Muscle of leg (tissue), 11 donors: ENCODE results near the gene LINGO4. TPM values are rescaled to one million over a fixed set of nuclear protein-coding genes. Genes with fewer than 3 reads are reported as not detected.
A peak's percentile ranks its signal among the peaks of the same experiment; 100 is the strongest.
"Not testable (repeated sequence)": the region's sequence is repeated elsewhere in the genome, so short reads cannot be mapped to it uniquely, and the experiment has no call there.

Source experiments
- DNase-seq: peaks from one replicate; pipeline ENCODE4 v3.0.0; 2013
- H3K27ac ChIP-seq: one replicate; pipeline ENCODE4 v1.5.1; 2013; ENCODE audit warnings: mild to moderate bottlenecking, low read length, control low read depth
- H3K27me3 ChIP-seq: one replicate; pipeline ENCODE4 v1.6.1; 2013; ENCODE audit warnings: low read length; ENCODE audit not compliant: control insufficient read depth, insufficient read depth
- H3K36me3 ChIP-seq: one replicate; pipeline ENCODE4 v1.6.1; 2013; ENCODE audit warnings: low read length; ENCODE audit not compliant: control insufficient read depth, insufficient read depth
- H3K4me1 ChIP-seq: one replicate; pipeline ENCODE4 v1.6.1; 2013; ENCODE audit warnings: low read length; ENCODE audit not compliant: control insufficient read depth, insufficient read depth
- H3K4me3 ChIP-seq: one replicate; pipeline ENCODE4 v1.5.1; 2013; ENCODE audit warnings: low read length, control low read depth
- H3K9me3 ChIP-seq: replicated peaks from 2 replicates; pipeline ENCODE4 v1.6.1; 2013; ENCODE audit warnings: low read depth, low read length; ENCODE audit not compliant: control insufficient read depth
- WGBS: methylation state at CpG from one replicate; pipeline ENCODE4 v1.1.5; 2013; ENCODE audit warnings: missing lambda C conversion rate; ENCODE audit not compliant: insufficient coverage; 5-methylcytosine and 5-hydroxymethylcytosine counted together
- polyA plus RNA-seq, 8 donors: library from polyadenylated mRNA; unstranded; fragments of 120-200 nt; gene quantifications; one replicate each; pipeline versions ENCODE4 v1.2.1 to v1.2.3, GENCODE V29; 2013; ENCODE audit warnings: inconsistent platforms in 1 of 8, low replicate concordance in 1 of 8; ENCODE audit not compliant: insufficient read length in 8 of 8, insufficient read depth in 1 of 8
- total RNA-seq: library from RNA; stranded (reverse); fragments of 120-200 nt; gene quantifications from one replicate; pipeline ENCODE4 v1.2.4, GENCODE V29; 2013

LINGO4 gene
- total and polyA plus RNA-seq, 9 donors, result 0.09 to 0.42 (median 0.23) TPM

DNA sequence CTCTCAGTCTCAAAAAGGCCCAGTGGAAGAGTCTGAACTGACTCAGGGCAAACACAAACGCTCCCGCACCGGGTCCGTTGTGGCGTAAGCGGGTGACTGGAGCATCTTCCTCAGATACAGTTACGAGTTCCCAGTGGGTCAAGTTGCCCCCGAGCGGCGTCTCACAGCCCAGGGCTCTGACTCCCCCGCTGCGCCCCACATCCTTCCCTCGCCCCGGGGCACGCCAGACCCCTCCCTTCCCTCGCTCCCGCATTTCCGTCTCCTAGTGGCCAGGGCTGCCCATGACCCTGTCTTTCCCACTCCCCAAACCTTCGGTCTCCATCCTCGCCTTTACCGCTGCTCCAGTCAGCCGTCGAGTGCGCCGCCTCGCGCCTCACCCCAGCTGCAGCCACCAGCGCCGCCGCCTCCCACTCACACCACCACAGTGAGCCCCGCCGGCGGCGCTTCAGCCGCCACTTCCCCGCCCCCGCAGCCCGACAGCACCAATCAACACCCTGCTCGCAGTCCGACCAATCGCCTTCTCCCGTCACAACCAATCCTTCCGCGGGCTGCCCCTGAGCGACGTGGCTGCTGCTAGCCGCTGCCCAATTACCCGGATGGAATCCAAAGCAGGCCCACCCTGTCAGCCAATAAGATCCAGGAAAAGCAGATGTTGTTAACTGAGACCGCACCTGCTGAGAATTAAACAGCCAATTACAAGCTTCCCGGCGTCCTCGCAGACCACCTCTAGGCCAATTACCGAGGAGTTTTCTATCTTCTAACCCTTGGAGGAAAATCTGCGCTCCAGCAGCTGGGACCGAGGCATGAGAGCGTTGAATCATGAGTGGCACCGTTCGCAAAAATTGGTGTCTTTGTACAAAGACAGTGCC lies 14.9 kb downstream of the LINGO4 start, which contains the start of gene TDRKH:
TDRKH (minus strand) TSS at position 430 of the 869 bp plus-strand sequence. CDS start 7,478 bp downstream, outside the sequence.
- Histone ChIP-seq H3K27me3 (peaks cover 9% of the 10 kb centered on the region), H3K4me1 (peaks cover 11% of the 10 kb centered on the region), H3K9me3 (no peaks in the 10 kb centered on the region), H3K27ac (no peak within 1 kb of the TSS), H3K36me3 (no peaks in the 10 kb centered on the region), H3K4me3 (peak within 1 kb of the TSS; percentile 55)
- under 1% methylated on average over 53 of the region's 58 CpGs for WGBS
- DNase-seq, result peak; percentile 99

DNA sequence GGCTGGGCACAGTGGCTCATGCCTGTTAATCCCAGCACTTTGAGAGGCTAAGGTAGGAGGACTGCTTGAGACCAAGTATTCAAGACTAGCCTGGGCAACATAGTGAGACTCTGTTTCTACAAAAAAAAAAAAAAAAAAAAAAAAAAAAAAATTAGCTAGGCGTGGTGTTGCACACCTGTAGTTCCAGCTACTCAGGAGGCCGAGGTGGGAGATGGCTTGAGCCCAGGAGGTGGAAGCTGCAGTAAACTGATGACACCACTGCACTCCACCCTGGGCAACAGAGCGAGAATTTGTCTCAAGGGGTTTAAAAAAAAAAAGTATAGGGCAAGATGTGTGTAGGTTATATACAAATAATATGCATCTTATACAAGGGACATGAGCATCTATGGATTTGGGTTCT lies 17.5 kb downstream of the LINGO4 start:
- Histone ChIP-seq H3K4me1 (peaks cover 11% of the 10 kb centered on the region), H3K27ac (no peak overlapping the region), H3K36me3 (no peaks in the 10 kb centered on the region), H3K4me3 (no peak overlapping the region), H3K9me3 (no peaks in the 10 kb centered on the region), H3K27me3 (peaks cover 6% of the 10 kb centered on the region)
- WGBS, result no CpG with 5 or more reads among the region's 3 CpGs
- no peak for DNase-seq

DNA sequence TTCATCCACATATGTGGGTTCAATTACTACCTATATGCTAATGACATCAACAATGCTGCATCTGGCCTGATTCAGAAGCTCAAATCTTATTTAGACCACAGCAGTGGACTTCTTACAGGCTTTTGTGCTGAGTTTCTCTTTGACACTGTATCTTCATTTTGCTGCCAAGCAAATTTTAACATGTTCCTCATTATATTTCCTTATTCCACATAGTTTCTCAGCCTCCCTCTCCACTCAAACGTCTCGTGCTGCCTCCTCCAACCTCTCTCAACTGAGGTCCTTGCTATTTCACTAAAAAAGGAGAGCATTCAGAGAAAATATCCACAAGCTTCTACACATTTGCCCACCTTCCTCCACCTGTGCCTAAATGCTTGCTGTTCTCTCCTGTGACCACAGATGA lies 21.4 kb downstream of the LINGO4 start:
- H3K36me3 ChIP-seq, result peaks cover 2% of the 10 kb centered on the region
- no peak overlapping the region for H3K4me3 ChIP-seq
- H3K4me1 ChIP-seq, result no peaks in the 10 kb centered on the region
- no peaks in the 10 kb centered on the region for H3K9me3 ChIP-seq
- WGBS, result 53% methylated on average over 2 of the region's 2 CpGs
- no peak overlapping the region for H3K27ac ChIP-seq
- peak; percentile 34 for DNase-seq
- no peaks in the 10 kb centered on the region for H3K27me3 ChIP-seq

DNA sequence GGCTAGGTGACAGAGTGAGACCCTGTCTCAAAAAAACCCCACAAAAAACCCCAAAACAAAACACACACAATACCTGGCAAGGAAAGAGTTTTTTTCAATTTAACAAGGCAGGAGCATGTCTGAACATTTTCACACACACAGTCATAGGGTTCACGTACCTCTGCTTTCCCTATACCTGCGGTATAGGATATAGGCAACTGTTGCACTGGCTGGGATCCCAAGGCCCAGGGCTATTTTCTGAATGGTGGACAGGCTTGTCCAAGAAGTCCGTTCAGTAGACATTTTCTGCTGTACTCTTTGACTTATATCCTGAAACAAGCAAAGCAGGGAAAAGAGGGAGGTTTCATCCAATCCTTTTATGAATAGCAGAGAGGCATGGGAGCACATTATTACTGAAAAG lies 22.5 kb downstream of the LINGO4 start:
- peaks cover 2% of the 10 kb centered on the region for H3K36me3 ChIP-seq
- H3K27me3 ChIP-seq, result no peaks in the 10 kb centered on the region
- DNase-seq, result no peak
- no peak overlapping the region for H3K27ac ChIP-seq
- H3K9me3 ChIP-seq, result no peaks in the 10 kb centered on the region
- 83% methylated on average over 2 of the region's 3 CpGs for WGBS
- no peak overlapping the region for H3K4me3 ChIP-seq
- H3K4me1 ChIP-seq, result no peaks in the 10 kb centered on the region

DNA sequence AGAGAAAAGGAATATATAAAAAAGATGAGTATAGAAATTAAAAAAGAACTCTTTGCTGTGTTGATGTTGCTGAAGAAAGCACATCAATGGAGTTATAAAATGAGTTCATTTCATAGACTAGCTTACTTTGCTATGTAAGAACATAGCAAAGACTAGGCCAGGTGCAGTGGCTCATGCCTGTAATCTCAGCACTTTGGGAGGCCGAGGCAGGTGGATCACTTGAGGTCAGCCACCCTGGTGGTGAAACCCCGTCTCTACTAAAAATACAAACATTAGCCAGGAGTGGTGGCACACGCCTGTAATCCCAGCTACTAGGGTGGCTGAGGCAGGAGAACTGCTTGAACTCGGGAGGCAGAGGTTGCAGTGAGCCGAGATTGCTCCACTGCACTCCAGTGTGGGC lies 23.2 kb downstream of the LINGO4 start:
- not testable (repeated sequence) for H3K27ac ChIP-seq, H3K27me3 ChIP-seq, DNase-seq, H3K9me3 ChIP-seq, H3K4me1 ChIP-seq, H3K36me3 ChIP-seq, H3K4me3 ChIP-seq
- WGBS, result 85% methylated on average over 4 of the region's 5 CpGs

DNA sequence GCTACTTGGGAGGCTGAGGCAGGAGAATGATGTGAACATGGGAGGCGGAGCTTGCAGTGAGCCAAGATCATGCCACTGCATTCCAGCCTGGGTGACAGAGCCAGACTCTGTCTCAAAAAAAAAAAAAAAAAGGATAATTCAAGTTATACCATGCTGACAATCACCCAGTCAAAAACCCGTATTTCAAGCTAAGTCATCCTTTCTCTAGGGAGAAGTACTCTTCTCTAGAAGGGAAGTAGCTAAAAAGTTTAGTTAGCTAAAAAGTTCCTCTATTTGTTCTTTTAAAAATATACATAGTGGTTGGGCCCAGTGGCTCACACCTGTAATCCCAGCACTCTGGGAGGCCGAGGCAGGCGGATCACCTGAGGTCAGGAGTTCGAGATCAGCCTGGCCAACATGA lies 24.5 kb downstream of the LINGO4 start:
- 100% methylated on average over 3 of the region's 5 CpGs for WGBS

DNA sequence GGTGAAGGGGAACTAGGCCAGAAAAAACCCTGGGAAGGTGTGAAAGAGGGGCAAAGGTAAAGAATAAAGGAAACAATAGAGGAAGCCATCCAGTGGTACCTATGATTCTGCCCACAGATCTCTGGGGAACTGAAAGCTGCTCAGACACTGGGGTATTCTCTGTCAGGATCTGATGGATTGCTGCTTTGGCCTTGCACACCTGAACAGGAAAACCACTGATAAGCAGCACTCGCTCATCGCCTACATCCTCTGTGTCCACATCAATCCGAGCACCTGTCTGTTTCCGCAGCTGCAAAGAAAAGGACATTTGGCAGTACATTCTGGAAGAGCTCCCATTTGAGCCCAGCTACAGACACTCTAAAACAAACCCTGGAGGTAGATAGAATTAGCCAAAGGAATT lies 25.4 kb downstream of the LINGO4 start:
- H3K36me3 ChIP-seq, result peaks cover 2% of the 10 kb centered on the region
- no peak overlapping the region for H3K27ac ChIP-seq
- DNase-seq, result no peak
- WGBS, result no CpG with 5 or more reads among the region's 4 CpGs
- no peaks in the 10 kb centered on the region for H3K9me3 ChIP-seq
- no peaks in the 10 kb centered on the region for H3K4me1 ChIP-seq
- no peaks in the 10 kb centered on the region for H3K27me3 ChIP-seq
- H3K4me3 ChIP-seq, result no peak overlapping the region

More for the DNA sequence above, 24.5 kb downstream of the LINGO4 start:
- not testable (repeated sequence) for H3K9me3 ChIP-seq, H3K4me1 ChIP-seq, H3K27ac ChIP-seq, H3K27me3 ChIP-seq, H3K4me3 ChIP-seq, H3K36me3 ChIP-seq
- peak; percentile 20 for DNase-seq

DNA sequence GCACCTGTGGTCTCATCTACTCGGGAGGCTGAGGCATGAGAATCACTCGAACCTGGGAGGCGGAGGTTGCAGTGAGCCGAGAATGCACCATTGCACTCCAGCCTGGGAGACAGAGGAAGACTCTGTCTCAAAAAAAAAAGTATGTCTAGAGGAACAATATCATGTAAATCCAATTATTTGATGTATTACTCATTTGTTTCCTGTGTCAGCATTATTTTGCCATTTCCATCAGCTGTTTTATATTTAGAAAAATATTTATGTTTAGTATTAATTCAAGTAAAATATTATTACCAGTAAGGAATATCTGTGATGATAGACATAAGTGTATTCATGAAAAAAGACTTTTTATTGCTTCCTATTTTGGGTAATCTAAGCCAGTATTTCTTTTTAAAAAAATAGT lies 27.9 kb downstream of the LINGO4 start:
- Histone ChIP-seq H3K4me1 (no peaks in the 10 kb centered on the region), H3K36me3 (peaks cover 10% of the 10 kb centered on the region), H3K27ac (no peak overlapping the region), H3K27me3 (no peaks in the 10 kb centered on the region), H3K4me3 (no peak overlapping the region), H3K9me3 (no peaks in the 10 kb centered on the region)
- WGBS, result 60% methylated on average over 1 of the region's 4 CpGs
- no peak for DNase-seq

DNA sequence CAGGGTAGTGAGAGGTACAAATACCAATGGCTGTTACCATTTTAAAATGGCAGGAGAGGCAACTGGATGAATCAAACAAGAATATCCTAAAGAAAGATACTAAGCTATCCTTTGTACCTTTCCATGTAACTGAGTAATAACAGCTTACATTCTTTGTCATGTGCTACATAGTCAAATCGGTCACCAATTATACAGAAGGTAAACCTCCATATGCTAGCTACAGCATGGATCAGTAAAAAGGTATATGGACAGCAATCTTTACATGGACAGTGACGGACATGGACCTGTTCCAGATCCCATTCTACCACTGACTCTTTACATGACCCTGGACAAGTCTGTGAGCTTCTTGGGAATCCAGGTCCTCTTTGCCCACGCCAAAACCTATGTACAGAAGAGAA lies 28.6 kb downstream of the LINGO4 start:
- peaks cover 10% of the 10 kb centered on the region for H3K36me3 ChIP-seq

DNA sequence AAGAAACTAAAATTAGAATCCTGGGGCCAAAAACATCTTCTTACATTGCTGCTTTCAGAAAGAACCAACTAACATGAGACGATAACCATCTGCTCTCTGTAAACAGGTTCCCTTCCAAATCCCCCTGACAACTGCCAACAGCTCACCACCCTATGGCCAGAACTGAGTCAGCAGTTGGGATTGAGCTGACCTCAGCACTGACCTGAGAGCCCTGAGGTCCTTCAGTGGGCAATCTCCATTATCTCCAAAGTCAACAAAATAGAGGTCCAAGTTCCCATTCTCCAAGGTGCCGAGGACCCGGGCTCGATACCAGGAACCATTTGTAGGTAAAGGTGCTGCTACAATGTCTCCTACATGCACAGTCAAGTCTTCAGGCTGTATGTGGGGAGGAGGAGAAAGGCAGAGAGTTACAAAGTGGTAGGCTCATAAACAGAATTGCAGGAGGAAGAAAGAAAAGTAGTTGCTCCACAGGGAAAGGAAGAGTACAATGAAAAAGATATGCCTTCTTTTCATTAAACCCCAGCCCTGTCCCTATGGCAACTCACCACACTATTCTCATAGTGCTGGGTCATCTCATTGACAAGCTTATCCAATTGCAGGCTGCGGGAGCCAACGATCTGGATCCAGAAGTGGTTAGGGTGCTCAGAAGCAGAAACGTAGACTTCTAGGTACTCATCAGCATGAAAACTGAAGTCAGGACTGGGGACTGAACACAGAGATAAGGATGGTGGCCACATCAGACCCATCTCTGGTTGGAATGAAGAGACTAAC lies 29.1 kb downstream of the LINGO4 start:
- Histone ChIP-seq H3K27ac (no peak overlapping the region), H3K4me3 (no peak overlapping the region), H3K27me3 (no peaks in the 10 kb centered on the region), H3K36me3 (peaks cover 10% of the 10 kb centered on the region), H3K4me1 (no peaks in the 10 kb centered on the region), H3K9me3 (no peaks in the 10 kb centered on the region)
- WGBS, result 97% methylated on average over 3 of the region's 7 CpGs
- no peak for DNase-seq

More for the DNA sequence above, 28.6 kb downstream of the LINGO4 start:
- H3K27ac ChIP-seq, result no peak overlapping the region
- H3K27me3 ChIP-seq, result no peaks in the 10 kb centered on the region
- H3K9me3 ChIP-seq, result no peaks in the 10 kb centered on the region
- H3K4me1 ChIP-seq, result no peaks in the 10 kb centered on the region
- H3K4me3 ChIP-seq, result no peak overlapping the region
- WGBS, result no CpG with 5 or more reads among the region's 3 CpGs
- DNase-seq, result no peak
